NCI-H446 treated with DMSO at 0.1 percent for 48 hours (cell line): ENCODE measurements around the gene TCF20.

Source experiments
- DNase-seq: peaks from one replicate; lab custom pipeline; 2025; lab: John Stamatoyannopoulos, UW

TCF20 gene

DNA sequence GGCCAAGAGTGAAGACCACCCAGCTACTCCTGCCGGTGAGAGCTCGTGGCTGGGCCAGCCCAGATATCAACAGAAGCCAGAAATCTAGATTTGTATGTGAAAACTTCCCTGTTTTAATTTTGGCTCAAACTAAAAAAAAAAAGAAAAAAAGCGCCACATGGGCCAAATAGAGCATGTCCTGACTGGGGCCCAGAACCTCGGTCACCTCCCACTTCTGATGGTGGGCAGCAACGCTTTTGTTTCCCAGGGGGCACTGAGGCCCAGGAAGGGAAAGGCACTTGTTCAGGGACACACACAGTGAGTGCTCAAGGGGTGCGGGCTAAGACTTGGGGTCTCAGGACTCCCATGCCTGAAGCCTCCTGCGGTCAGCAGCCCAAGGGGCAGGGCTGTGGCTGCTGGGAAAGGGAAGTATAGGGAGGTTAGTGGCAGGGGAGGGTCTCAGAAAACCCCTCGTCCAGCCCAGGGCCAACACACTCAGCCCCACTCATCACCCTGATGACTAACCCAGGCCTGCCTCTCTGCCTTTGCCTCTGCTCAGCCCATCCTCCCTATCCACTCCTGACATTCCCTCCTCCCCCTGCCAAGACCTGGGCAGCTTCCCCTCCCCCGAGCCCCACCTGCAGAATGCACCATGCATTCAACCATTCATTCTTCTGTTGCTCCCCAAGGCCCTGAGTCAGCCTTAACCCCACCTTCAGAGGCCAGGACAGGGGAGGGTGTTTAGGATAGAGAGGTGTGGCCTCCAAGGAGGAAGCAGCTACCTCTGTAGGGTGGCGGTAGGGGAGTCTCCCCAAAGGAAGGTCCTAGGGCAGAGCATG lies 30.0 kb upstream of the TCF20 start:
- DNase-seq: no peak

DNA sequence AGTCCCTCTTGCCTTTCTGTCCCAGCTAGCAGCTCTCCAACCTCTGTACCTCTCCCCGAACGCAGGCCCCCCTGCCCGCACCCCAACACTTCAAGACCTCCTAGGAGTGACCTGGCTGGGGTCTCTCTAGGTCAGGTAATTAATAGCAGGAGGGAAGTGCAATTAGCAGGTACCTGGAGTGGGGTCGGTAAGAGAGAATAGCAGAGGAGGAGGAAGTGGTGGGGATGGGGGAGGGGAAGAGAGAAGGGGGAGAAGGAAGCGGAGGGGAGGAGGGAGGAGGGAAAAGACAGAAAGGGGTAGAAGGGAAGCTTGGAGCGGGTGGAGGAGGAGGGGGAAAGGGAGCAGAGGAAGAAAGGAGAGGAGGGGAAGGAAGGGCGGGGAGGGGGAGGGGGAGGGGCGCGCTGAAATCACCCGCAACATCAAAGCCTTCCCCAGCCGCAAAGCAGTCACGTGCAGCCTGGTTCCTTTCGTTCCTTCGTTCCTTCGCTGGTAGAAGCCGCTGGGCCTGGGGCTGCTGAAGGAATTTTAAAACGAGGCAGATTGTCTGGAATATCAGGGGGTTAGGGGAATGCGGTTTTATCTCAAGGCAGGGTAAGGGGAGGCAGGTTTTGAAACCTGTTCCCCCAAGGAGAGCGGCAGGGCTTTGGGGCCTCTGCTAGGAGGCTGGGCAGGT lies 29.3 kb upstream of the TCF20 start:
- no peak for DNase-seq

- no peak for DNase-seq
Observed at GRCh38 chr22:42298746-42299145, 28.3 kb upstream of the TCF20 start.

DNA sequence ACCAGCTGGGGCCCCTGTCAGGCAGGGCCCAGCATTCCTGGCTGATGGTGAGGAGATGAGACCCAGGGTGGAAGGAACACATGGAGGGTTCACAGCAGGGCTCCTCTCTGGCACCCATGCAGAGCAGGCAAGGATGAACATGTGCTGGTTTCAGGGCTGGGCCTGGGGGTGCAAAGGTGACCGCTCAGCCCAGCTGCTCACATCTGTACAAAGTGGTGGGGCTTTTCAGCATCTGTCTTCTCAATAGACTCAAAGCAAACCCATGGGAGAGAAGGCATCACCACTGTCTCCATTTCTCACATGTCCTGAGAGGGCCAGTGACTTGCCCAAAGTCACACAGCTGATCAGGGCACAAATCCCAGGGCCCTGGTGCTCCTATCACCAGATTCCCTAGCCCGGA lies 27.3 kb upstream of the TCF20 start:
- DNase-seq: no peak

DNA sequence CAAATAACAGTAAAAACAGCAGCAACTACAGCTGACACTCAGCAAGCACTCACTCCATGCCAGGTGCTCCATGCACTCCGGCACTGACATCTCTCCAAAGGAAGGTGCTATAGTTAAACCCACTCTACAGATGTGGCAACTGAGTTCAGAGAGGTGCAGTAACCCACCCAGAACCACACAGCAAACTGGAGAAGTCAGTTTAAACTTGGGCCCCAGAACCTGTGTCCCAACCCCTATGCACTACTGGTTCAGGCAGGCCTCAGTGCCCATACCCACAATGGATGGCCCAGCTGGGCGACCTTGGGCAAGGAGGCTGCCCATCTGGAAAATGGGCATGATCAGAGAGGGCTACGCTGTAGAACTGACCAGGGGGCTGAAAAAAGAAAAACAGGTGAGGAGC lies 26.4 kb upstream of the TCF20 start:
- DNase-seq: no peak

DNA sequence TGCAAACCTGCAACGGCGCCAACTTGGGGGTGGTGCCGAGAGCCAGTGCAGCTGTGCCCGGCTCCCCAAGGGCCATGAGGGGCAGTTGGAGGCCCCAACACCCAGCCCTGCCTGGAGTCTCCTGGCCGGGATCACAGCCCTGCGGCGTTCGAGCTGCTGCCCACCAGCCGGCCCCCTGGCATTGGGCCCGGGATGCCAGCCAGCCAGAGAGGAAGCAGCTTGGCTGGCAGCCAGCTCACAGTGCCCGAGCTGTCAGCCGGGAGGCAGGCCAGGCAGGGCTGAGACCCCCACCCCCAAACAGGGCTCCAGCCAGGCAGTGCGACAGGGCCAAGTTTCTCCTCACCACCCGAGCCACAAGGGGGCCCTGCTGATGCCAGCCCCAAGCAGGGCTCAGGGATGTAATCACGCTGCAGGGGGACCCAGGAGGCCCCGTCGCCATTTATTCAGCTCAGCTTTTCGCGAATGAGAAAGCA lies 26.0 kb upstream of the TCF20 start:
- peak; percentile 95 for DNase-seq

DNA sequence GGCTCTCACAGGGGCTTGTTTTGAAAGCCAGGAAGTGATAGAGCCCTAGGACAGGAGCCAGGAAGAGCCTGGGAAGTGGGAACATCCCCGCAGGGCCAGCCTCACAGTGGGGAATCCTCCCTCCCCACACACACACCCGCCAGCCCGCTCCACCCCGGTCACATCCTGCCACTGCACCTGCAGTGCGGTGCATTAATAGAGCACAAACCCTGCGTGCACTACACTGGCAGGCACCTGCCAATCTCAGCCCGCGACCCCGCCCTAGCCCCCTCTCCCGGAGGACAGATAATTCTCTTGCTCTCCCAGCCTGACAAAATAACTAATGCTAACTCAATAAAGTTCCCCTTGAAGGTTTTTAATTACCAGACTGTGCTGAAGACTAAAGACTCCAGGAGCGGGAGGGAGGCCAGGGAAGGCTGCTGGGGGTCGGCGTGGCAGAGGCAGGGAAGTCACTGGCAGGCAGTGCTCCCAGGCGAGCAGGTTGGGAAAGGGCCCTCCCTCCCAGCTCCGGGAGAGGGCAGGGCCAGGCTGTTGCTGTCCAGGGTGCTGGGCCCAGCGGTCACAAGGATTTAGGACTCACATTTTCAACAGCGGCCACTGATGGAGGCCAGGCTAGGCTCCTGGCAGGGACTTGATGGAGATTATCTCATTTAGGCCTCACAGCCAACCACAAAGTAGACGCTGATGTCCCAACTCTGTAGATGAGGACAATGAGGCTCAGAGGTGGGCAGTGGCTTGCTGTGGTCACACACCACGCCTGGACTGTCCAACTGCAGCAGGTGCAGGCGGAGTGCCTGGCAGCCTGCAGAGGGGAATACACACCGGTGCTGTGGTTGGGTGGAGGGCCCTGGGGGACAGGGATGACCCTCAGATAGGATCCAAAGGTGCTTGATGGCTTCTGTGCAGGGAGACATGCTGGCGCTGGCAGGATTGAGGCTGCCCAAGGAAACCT lies 23.9 kb upstream of the TCF20 start:
- DNase-seq: peak; percentile 53

DNA sequence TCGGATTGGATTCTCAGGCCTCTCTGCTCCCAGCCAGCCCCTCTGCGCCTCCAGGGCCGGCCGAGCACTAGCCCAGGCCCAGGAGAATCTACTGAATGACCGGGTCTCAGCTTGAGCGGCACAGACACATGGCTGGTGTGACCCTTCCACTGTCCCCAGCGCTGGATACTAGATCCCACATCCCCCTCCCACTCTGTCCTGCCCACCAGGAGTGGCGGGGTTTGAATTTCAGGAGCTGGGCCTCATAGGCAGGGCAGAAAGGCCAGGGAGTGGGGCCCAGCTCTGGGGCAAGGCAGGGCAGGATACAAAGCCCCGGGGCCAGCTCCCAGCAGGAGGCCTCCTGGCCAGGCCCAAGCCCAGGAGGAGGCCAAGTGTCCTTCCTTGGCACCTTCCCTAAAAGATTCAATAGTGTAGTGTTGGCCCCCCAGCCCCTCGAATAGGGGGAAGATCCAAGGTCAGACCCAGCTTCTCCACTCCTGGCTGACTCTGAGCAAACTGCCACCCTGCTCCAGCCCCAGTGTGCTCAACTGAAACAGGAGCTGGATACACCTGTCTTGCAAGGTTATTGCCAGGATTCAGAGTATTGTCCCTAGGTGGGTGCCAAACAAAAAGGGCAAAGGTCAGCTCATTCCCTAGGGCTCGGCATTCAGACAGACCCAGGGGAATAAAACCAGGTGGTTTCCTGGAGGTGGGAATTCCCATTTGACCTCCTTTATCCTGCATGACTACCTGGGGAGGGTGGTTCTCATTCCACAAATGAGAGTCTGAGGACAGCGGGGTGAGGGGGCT lies 22.5 kb upstream of the TCF20 start:
- DNase-seq: no peak

DNA sequence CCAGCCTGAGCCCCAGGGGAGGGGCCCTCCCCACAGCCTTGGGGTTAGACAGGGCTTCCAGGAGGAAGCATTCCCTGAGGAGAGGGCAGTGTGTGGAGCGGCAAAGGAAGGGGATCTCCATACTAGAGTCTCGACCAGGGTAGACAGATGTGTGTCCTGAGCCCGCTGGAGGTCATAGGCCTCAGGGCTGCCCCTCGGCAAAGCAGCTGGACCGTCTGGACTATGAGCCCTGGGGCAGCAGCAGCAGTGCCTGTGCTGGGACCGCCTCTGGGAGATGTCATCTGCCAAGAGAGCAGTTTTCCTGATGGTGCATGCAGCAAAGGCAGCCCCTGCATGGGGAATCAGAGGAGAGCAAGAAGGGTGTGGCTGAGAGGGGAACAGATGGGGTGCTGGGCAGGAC lies 20.8 kb upstream of the TCF20 start:
- no peak for DNase-seq

- DNase-seq: peak; percentile 33
Observed at GRCh38 chr22:42289671-42290541, 19.5 kb upstream of the TCF20 start.

DNA sequence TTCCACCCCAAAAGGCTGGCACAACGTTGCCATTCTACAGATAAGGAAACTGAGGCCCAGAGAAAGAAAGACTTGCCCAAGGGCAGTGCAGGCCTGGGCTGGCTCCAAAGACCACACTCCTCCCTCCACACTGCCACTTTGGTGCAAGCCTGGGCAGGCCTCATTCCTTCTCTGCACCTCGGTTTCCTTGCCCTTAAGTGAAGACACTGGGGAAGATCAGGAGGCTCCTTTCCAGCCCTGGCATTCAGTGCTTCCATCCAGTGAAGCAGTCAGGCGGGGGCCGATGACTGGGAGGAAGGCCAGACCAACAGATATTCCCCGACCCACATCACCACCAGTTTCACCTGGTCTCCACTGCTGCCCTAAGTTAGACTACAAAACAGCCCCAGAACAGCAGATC lies 18.3 kb upstream of the TCF20 start:
- DNase-seq: no peak

GRCh38 chr22:42287174-42287890 lies 16.9 kb upstream of the TCF20 start:
- DNase-seq: no peak

DNA sequence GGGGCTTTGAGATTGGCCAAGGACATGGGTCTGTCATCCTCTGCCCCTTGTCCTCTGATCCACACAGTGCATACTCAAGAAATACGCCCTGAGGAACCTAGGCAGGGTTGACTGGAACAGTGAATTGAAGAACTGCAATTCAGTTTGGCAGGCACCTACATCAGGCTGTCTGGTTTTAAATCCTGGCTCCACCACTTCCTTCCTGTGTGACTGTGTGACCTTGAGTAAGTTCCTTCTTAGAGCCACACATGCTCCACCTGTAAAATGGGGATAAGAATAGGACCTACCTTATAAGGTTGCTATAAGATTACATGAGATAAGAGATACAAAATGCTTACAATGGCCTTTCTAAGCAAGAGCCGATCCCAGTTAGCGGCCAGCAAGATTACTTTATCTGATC lies 15.8 kb upstream of the TCF20 start:
- no peak for DNase-seq

GRCh38 chr22:42285604-42286003 lies 15.2 kb upstream of the TCF20 start:
- no peak for DNase-seq

GRCh38 chr22:42284643-42285181 lies 14.3 kb upstream of the TCF20 start:
- DNase-seq: no peak

DNA sequence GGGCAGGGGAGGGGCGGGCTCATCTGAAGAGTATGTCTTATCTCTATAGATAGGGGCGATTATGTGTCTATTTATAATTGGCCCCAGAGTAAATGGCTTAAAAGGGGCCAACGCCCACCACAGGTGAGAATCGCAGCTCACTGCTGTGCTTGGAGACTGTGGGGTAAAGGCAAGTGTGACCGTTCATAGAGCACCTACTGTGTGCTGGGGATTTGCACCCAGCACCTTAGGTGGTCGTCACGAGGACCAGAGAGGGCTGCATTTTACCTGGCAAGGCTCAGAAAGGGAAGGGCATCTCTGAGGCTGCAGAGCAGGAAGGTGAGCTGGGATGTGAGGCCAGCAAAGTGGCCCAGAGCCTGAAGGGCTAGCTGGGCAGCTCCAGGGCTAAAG lies 13.7 kb upstream of the TCF20 start:
- DNase-seq: no peak

DNA sequence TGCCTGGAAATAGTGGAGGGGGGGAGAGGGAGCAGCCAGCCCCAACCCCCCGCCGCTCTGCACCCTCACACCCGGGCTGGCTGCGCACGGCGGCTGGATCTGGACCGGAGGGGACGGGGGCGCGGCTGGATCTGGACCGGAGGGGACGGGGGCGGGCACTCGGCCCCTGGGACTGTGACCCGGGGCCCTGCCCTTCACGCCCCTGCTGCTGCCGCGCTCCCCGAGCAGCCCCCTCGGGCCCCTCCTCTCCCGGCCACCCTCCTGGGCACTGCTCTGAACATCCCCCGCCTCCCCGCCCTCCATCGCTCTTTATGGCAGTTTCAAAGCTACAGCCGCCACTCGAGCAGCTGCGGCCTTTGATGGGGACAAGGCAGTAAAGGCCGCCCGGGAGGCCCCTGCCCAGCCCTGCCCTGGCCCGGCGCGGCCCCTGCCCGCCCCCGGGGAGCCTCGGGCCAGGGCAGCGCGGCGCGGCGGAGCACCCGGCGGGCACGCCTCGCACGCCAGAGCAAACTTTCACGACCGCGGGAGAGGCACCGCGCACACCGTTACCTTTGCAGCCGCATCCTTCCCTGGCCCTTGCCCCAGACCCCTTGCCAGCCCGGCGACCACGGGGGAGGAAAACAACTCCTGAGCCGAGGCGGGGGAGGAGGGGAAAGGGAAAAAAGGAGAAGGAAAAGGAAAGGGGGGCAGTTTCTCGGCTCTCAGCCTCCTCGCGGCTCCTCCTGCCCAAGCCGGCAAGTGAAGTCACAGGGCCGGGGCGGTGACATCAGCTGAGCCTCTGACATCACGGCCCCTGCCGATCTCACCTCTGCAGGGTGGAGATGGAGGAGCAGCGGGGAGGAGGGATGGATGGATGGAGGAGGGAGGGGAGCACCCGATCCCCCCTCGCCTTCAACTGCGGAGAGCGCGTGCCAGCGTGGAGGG lies 13.1 kb upstream of the TCF20 start:
- no peak for DNase-seq

DNA sequence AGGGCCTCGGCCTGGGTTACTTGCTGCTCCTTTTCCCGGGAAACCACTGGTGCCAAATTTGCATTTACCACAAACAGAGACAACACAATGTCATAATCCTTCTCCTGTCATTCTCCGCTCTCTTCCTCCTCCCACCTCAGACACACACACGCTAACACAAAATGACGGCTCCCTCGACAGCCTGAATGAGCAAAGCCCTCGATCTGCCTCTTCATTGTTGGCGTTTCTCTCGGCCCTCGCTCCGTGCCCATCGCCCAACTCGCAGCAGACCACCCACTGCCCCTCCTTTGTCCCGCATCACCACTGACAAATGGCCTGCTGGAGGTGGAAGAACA lies 12.5 kb upstream of the TCF20 start:
- DNase-seq: no peak
